ENCODE results near the gene ESPNL.
"Not testable (repeated sequence)": the region's sequence is repeated elsewhere in the genome, so short reads cannot be mapped to it uniquely, and the experiment has no call there.

Gene ESPNL, protein sequence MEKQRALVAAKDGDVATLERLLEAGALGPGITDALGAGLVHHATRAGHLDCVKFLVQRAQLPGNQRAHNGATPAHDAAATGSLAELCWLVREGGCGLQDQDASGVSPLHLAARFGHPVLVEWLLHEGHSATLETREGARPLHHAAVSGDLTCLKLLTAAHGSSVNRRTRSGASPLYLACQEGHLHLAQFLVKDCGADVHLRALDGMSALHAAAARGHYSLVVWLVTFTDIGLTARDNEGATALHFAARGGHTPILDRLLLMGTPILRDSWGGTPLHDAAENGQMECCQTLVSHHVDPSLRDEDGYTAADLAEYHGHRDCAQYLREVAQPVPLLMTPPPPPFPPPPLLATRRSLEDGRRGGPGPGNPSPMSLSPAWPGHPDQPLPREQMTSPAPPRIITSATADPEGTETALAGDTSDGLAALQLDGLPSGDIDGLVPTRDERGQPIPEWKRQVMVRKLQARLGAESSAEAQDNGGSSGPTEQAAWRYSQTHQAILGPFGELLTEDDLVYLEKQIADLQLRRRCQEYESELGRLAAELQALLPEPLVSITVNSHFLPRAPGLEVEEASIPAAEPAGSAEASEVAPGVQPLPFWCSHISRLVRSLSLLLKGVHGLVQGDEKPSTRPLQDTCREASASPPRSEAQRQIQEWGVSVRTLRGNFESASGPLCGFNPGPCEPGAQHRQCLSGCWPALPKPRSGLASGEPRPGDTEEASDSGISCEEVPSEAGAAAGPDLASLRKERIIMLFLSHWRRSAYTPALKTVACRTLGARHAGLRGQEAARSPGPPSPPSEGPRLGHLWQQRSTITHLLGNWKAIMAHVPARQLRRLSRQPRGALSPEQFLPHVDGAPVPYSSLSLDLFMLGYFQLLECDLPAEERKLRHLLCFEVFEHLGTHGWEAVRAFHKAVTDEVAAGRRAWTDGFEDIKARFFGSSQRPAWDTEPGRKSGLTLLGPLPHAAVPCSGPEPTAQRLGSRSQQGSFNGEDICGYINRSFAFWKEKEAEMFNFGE

DNA sequence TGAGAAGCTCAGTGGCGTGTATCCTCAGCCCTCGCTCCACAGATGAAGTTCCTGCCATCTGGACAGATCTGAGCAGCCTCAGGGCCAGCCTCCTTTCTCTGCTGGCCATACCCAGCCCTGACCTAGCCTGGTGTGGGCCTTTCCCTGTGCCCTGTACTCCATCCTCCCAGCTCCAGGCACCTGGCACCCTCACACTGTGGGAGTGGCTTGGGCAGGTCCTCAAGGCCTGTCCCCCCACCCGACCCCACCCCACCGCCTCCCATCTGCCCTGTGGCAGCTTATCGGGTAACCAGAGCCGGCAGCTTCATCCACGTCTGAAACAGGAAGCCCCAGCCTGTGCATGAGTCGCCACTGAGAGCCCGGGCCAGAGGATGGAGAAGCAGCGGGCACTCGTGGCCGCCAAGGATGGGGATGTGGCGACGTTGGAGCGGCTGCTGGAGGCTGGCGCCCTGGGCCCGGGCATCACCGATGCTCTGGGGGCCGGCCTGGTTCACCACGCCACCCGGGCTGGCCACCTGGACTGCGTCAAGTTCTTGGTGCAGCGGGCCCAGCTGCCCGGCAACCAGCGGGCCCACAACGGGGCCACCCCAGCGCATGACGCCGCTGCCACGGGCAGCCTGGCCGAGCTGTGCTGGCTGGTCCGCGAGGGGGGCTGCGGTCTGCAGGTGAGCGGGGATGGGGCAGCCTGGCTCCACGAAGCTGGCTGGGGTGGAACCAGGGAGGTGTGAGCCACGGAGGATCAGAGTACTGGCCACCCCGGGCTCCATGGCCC, at the start of gene ESPNL:
Gene ESPNL, plus strand, starts transcription at position 292 of the 772 bp plus-strand sequence. Its CDS starts 80 bp downstream, at position 372.
- peak; percentile 28 for DNase-seq

DNA sequence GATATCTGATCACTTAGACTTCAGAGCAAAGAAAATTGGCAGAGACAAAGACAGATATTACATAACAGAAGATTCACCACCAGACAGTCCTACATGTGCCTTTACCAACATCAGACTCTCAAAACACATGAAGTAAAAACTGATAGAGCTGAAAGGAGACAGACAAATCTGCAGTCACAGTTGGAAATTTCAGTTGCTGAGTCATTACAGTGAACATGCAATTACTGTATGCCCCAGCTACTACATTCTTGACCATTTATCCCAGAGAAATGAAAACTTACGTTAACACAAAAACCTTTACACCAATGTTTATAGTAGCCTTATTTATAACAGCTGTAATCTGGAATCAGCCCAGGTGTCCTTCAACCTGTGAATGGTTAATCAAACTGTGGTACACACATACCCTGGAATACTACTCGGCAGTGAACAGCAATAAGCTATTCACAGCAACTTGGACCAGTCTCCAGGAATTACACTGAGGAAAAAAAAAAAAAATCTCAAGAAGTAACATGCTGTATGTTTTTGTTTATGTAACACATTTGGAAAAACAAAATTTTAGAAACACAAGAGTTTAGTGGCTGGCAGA, 46.9 kb upstream of the ESPNL start:
- DNase-seq = no peak

DNA sequence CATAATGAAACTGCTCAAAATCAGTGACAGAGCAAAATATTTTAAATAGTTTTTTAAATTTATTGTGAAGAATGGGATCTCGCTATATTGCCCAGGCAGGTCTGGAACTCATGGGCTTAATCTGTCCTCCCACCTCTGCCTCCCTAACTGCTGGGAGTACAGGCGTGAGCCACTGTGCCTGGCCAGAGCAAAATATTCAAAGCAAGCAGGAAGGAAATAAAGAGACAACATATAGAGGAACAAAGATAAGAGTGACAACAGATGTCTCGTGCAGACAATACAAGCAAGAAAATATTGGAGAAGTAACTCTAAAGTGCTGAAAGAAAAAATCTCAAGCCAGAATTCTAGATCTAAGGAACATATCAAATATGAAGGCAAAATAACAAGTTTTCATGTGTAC, 44.3 kb upstream of the ESPNL start:
- DNase-seq = no peak

DNA sequence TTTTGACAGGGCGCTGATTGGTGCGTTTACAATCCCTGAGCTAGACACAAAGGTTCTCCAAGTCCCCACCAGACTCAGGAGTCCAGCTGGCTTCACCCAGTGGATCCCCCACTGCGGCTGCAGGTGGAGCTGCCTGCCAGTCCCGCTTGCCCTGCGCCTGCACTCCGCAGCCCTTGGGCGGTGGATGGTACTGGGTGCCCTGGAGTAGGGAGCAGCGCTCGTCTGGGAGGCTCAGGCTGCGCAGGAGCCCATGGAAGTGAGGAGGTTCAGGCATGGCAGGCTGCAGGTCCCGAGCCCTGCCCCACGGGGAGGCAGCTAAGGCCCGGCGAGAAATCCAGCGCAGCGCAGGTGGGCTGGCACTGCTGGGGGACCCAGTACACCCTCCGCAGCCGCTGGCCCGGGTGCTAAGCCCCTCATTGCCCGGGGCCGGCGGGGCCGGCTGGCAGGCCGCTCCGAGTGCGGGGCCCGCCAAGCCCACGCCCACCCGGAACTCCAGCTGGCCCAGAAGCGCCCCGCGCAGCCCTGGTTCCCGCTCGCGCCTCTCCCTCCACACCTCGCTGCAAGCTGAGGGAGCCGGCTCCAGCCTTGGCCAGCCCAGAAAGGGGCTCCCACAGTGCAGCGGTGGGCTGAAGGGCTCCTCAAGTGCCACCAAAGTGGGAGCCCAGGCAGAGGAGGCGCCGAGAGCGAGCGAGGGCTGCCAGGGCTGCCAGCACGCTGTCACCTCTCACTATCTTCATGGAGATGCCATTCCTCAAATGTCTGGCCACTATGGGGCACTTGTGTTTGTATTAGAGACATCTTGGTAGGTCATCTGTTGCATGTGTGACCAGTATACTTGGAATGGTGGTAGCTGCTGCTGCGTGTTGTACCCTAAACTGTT, 42.2 kb upstream of the ESPNL start:
- not testable (repeated sequence) for DNase-seq

DNA sequence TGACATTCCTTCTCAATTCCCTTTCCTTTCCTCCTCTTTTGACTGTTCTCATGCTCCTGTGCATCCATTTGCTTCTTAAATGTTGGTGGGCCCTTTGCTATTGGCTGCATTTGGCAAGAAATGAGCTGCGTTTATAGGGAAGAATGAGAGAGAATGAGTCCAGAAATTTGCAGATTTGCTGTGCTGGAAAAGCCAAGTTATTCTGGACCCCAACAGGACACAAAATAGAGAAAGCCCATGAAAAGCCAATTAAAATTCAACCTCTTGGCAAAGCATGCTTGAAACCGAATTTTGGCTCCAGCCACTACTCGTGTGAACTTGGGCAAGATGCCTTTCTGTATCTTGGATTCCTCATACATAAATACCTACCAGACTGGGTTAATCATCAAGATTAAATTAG, 40.6 kb upstream of the ESPNL start:
- no peak for DNase-seq

DNA sequence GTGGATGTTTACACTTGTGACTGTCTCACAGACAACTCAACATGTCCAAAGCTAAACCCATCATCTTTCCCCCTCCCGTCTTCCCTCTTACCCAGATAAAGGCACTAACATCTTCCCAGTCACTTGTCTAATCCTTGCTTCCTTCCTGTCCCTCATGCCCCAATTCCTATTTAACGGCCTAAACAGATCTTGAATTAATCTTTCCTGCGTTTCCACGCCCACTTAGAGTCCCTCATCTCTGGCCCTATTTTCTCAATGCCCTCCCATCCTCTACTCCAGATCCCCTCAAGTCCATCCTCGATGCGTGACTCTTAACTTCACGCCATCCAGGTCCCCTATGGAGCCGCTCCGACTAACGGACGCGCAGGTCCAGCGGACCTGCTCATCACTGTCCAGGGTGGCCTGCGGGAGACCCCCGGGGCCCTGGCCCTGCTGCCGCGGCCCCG, 40.0 kb upstream of the ESPNL start:
- DNase-seq = no peak

DNA sequence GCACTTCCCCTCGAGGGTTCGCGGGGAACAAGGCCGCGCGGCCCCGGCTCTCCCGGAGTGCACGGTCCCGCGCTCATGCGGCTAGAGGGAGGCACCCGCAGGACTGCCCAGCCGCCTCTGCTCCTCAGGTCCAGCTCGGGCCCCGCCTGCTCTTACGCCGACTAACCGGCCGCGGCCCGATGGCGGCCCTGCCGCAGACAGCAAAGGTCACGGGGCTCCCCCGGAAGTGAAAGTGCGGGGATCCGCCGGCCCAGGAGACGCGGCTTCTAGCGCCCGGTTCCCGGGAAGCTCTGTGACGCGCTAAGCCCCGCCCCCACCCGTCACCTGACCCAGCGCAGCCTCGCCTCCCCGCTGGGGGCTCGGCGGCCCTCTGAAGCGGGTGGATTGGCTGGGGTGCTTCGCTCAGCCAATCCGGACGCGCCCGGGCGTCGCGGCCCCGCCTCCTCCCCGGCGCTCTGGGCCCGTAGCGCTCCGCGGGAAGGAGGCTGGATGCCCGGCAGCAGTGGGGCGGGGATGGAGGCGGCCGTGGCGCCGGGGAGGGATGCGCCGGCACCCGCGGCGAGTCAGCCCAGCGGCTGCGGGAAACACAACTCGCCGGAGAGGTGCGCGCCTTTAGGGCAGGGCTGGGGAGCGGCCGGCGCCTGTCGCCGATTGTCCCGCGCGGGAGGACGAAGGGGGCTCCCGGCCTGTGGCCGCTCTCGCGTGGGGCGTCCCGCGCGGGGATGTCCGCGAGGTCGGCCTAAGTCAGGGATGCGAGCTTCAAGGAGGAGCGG, 39.4 kb upstream of the ESPNL start, which contains the start of gene SCLY:
Gene SCLY, plus strand, starts transcription at position 460 of the 773 bp plus-strand sequence. Its CDS starts 54 bp downstream, at position 514.
- DNase-seq = peak; percentile 99

DNA sequence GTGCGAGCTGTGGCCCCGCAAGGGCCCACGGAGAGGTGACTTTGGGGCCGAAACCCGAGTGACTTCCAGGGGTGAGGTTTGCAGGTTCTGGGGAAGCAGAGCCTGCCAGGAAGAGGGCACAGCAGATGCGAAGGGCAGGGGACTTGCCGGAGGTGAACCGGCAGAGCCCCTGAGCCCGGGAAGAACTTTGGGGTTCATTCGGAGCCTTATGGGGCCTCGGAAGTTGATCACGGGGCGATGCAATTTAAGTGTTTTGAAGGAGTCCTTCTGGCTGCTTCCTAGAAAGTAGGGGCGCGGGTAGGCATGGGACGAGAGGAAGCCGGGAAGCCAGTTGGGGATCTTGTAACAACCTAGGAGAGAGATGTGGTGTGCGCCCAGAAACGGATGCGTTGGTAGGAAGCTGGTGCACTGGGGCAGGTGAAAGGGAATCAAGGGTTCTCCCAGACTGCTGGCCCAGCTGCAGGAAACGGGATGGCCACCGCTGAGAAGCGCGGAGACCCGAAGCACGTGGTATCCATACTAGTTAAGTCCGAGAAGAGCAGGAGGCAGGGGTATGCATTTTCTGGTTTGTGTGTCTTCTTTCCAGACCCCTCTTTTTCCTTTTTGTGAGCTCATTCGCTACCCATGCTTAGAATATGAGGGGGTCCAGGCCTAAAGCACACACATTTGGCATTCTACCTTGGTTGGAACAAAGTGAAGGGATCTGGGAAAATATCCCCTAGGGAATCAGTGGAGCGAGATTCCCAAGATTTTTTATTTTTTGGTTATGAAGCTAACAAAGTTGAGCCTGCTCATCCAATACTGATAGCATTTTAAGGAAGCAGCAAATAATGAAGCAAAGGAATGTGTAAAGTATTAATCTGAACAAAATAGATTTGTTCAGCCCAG, 38.6 kb upstream of the ESPNL start:
- peak; percentile 38 for DNase-seq

DNA sequence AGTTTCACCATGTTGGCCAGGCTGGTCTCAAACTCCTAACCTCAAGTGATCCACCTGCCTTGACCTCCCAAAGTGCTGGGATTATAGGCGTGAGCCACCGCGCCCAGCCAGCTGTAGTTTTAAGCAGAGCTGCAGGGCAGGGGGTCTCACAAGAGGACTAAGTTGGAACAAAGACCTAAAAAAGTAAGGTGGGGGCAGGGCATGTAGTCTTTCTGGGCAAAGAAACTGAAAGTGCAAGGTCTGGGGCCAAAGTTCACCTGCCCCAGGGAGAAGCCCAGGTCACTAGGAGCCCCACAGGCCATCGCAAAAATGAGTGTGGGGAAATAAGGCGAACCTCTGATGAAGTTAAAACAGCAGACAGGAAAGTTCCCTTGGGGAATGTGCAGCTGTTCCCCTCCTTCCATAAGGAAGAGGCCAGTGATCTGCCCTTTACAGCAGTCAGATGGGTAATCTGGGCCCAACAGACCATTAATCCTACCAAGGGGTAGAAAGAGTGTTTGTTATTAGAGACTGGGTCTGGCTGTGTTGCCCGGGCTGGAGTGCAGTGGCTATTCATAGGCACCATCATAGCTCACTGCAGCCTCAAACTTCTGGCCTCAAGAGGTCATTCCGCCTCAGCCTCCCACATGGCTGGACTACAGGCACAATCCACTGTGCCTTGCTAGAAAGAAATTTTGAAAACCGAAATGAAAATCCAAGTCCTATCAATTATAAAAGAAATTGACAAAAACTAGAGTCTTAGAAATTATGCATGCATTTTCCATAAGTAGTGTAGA, 36.5 kb upstream of the ESPNL start:
- DNase-seq = no peak

DNA sequence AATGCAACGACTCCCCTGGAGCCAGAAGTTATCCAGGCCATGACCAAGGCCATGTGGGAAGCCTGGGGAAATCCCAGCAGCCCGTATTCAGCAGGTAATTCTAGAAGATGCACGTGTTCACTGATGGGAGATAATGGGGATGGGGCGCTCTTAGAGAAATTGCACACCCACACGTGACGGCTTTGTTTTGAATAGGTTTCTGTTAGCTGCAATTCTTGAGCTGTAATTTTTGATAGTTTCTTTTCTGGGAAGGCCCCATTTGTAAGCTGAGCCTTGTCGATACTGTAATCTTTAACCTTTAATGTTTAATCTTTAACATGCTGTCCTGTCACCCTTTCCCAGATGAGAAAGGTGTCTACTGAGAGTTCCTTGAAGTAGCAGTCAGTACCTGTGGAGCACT, 35.8 kb upstream of the ESPNL start:
- DNase-seq = no peak

DNA sequence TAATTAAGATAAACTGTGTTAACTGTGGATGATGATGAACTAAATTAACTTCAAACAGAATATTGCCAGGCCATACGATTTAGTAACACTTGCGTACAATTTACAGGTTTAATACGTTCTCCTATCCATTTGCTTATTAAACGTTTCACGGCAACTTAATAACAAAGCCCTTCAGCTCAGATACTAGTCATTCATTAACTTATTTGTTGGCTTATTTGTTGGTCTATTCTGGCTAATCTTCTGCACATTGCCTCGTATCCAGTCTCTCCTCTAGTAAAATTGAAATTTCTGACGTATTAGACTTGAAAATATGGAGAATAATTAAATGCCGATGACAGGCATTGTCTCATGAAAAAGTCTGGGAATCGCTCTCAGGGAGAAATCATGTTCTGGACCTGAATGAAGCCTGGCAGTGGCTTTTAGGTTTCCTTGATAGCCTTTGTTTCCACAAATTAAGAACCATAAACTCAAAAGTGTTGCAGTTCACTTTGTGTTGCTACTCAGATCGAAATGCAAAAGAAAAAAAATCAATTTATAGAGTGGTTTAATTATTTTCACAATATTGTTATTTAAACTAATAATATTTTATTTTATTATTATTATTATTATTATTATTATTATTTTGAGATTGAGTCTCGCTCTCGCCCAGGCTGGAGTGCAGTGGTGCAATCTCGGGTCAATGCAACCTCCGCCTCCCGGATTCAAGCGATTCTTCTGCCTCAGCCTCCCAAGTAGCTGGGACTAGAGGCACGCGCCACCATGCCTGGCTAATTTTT, 34.9 kb upstream of the ESPNL start:
- no peak for DNase-seq

DNA sequence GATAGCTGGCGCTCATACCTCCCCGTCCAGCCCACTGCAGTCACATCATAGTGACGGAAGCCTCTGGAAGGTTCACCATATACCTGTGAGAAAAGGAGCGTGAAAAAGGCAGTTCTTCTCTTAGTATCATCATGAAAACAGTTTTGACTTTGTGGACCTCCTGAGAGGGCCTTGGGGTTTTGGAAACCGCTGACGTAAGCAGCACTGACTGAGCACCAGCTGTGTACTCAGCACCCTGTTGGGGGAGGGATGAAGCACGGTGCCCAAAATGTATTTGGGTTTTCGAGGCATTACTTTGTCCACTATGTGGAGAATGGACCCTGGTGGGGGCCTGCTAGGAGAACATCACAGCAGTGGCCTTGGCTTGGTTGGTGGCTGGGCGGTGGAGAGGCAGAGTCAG, 33.9 kb upstream of the ESPNL start:
- no peak for DNase-seq

DNA sequence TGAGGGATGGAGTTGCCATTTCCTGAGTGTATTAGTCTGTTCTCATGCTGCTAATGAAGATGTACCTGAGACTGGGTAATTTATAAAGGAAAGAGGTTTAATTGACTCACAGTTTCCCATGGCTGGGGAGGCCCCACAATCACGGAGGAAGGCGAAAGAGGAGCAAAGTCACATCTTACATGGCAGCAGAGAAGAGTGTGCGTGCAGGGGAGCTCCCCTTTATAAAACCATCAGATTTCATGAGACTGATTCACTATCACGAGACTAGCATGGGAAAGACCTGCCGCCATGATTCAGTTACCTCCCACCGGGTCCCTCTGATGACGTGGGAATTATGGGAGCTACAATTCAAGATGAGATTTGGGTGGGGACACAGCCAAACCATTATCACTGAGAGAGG, 33.4 kb upstream of the ESPNL start:
- not testable (repeated sequence) for DNase-seq

DNA sequence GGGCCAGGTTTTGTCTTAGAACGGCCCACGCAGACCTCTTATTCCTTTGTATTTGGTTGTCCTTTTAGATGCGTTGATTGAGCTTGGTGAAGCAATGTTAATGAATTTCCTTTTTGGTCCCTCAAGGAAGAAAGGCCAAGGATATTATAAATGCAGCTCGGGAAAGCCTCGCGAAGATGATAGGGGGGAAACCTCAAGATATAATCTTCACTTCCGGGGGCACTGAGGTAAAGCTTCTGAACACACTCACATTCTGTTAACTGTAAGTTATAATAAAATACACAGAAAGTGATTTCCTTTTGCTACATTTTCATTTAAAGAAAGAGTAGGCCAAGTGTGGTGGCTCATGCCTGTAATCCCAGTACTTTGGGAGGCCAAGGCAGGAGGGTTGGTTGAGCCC, 32.2 kb upstream of the ESPNL start:
- DNase-seq = no peak

DNA sequence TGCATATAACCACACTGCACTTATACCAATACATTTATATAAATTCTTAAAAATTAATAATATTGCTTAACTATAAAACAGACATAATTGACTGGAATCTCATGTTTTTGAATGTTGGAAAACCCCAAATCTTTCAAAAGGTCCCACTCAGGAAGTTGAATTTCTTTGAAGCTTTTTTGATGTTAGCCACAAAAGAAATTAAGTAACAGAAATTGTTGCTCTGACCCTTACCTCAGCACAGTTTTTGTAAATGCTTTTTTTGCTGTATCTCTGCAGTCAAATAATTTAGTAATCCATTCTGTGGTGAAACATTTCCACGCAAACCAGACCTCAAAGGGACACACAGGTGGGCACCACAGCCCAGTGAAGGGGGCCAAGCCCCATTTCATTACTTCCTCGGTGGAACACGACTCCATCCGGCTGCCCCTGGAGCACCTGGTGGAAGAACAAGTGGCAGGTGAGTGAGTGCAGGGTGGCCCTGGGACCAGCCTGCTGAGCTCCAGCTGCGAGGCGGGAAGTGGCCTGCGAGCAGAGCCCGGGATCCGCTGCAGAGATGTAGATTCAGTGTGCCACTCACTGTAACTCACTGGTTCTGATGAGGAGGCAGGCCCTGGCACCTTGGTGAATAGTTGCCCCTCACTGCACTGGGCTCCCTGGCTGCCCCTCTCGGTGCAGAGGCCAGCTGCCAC, 31.0 kb upstream of the ESPNL start:
- DNase-seq = no peak

DNA sequence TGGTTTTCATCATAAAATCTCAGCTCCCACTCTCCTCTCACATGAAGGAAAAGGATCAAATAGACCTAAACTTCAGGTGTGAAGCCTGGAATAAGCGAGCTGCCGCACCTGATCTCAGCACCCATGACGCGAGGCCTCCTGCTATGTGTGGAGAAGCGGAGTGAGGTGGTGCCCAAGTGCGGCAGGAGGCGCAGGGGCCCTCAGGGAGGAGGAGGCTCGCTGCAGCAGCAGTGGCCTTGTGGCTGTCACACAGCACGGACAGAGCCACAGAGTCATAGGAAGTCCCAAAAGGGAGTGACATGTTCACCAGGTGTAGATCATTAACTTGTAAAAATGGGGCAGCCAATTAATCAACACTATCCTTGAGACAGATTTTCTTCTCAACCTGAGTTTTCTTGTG, 30.3 kb upstream of the ESPNL start:
- no peak for DNase-seq

DNA sequence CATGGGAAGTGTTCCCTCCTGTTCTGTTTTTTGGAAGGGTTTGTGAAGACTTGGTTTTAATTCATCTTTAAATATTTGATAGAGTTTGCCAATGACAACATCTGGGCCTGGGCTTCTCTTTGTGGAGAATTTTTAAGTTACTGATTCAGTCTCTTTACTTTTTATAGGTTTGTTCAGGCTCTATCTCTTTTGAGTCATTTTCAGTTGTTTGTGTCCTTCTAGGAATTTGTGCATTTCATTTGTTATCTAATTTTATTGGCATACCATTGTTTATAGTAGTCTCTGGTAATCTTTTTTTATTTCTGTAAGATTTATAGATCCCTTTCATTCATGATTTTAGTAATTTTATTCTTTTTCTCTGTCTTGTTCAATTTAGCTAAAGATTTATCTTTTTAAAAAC, 24.7 kb upstream of the ESPNL start:
- no peak for DNase-seq

Measured in 8988T (cell line).